H1 (cell line): ENCODE measurements around the gene TRIM10. TPM values are rescaled to one million over a fixed set of nuclear protein-coding genes. Genes with fewer than 3 reads are reported as not detected.

Experiments
- CTCF ChIA-PET: fragments of 300-600 bp; sonication (Branson Sonifier 250); formaldehyde crosslinking; loops from one replicate; lab custom pipeline; 2021; ENCODE audit not compliant: partially characterized antibody; lab: Charles Lee
- POLR2A ChIA-PET: fragments of 300-600 bp; sonication (Branson Sonifier 250); formaldehyde crosslinking; loops from one replicate; lab custom pipeline; 2021; ENCODE audit warnings: inconsistent platforms; ENCODE audit not compliant: partially characterized antibody; lab: Charles Lee
- DNase-seq, 2 experiments: peaks; one replicate each; pipeline versions ENCODE4 v3.0.0 to v3.0.0-alpha.2; 2010 to 2022; ENCODE audit warnings: low spot score in 2 of 2, low read depth in 1 of 2, mixed read lengths in 1 of 2
- FAIRE-seq: peaks from 2 replicates; lab custom pipeline; 2011; peaks lifted over from hg19 to GRCh38; lab: Jason Lieb, UNC
- H2AFZ ChIP-seq: 2 replicates; pipeline ENCODE4 v1.8.1; 2012; ENCODE audit warnings: low read length, inconsistent platforms
- H2AK5ac ChIP-seq: 2 replicates; pipeline ENCODE4 v1.6.1; 2013; ENCODE audit warnings: low read depth, low read length
- H2BK120ac ChIP-seq: replicated peaks from 2 replicates; pipeline ENCODE3; 2013; ENCODE audit warnings: low read depth, low read length, inconsistent platforms
- H2BK12ac ChIP-seq: 2 replicates; pipeline ENCODE4 v1.6.1; 2013; ENCODE audit warnings: low read depth, low read length
- H2BK15ac ChIP-seq: 2 replicates; pipeline ENCODE4 v1.6.1; 2013; ENCODE audit warnings: low read length
- H2BK20ac ChIP-seq: 2 replicates; pipeline ENCODE4 v1.6.1; 2013; ENCODE audit warnings: low read length
- H2BK5ac ChIP-seq: 2 replicates; pipeline ENCODE4 v1.6.1; 2013; ENCODE audit warnings: low read depth, low read length
- H3K14ac ChIP-seq: 2 replicates; pipeline ENCODE4 v1.6.1; 2013; ENCODE audit warnings: inconsistent platforms; ENCODE audit not compliant: insufficient read length
- H3K18ac ChIP-seq: 2 replicates; pipeline ENCODE4 v1.6.1; 2013; ENCODE audit warnings: low read length; ENCODE audit errors: extremely low read depth
- H3K23ac ChIP-seq: 2 replicates; pipeline ENCODE4 v1.6.1; 2013; ENCODE audit warnings: inconsistent platforms; ENCODE audit not compliant: insufficient read length
- H3K23me2 ChIP-seq: 2 replicates; pipeline ENCODE4 v1.6.1; 2013; ENCODE audit warnings: low read depth, low read length
- H3K27ac ChIP-seq: 2 replicates; pipeline ENCODE4 v1.6.1; 2011; ENCODE audit warnings: low read depth, low read length, inconsistent platforms
- H3K27me3 ChIP-seq, 4 experiments: replicated peaks in 1 of 4; 1 replicate in 1 of 4; 2 replicates in 3 of 4; pipeline versions ENCODE4 v1.6.1 to v1.8.1; 2011 to 2013; ENCODE audit warnings: low read length in 3 of 4, mild to moderate bottlenecking in 3 of 4, inconsistent platforms in 2 of 4, mixed read lengths in 2 of 4, moderate library complexity in 1 of 4; ENCODE audit not compliant: control insufficient read depth in 3 of 4, insufficient read depth in 3 of 4; ENCODE audit errors: extremely low read depth in 1 of 4
- H3K36me3 ChIP-seq, 4 experiments: 2 replicates each; pipeline versions ENCODE4 v1.6.1 to v1.8.1; 2011 to 2013; ENCODE audit warnings: mild to moderate bottlenecking in 4 of 4, low read length in 3 of 4, moderate library complexity in 2 of 4, control low read depth in 1 of 4, inconsistent platforms in 1 of 4; ENCODE audit not compliant: insufficient read depth in 4 of 4, control insufficient read depth in 2 of 4
- H3K4ac ChIP-seq: replicated peaks from 2 replicates; pipeline ENCODE3; 2013; ENCODE audit warnings: low read length, low read depth, mixed read lengths, inconsistent platforms; ENCODE audit not compliant: insufficient read length
- H3K4me1 ChIP-seq, 4 experiments: replicated peaks in 1 of 4; 1 replicate in 1 of 4; 2 replicates in 3 of 4; pipeline versions ENCODE4 v1.6.1 to v1.8.1; 2011 to 2013; ENCODE audit warnings: low read length in 3 of 4, inconsistent platforms in 2 of 4, mixed read lengths in 1 of 4; ENCODE audit not compliant: insufficient read depth in 4 of 4, control insufficient read depth in 3 of 4
- H3K4me2 ChIP-seq, 2 experiments: 2 replicates each; pipeline versions ENCODE4 v1.6.1 to v1.8.1; 2011 to 2013; ENCODE audit warnings: low read depth in 2 of 2, low read length in 2 of 2, control low read depth in 1 of 2, inconsistent platforms in 1 of 2, mild to moderate bottlenecking in 1 of 2; ENCODE audit not compliant: insufficient read depth in 1 of 2
- H3K4me3 ChIP-seq, 4 experiments: fragments of 200-600, 300-600 bp in 1 of 4; sonication (generic), shearing (Covaris generic), sonication (Bioruptor Twin) in 1 of 4; 2 replicates each; pipeline versions ENCODE4 v1.5.1 to v1.8.1; 2011 to 2016; ENCODE audit warnings: low read length in 4 of 4, low read depth in 3 of 4, control low read depth in 2 of 4, inconsistent platforms in 2 of 4, mild to moderate bottlenecking in 2 of 4, mixed read lengths in 1 of 4, moderate library complexity in 1 of 4; ENCODE audit not compliant: insufficient read depth in 2 of 4; ENCODE audit errors: extremely low read depth in 1 of 4
- H3K56ac ChIP-seq: replicated peaks from 2 replicates; pipeline ENCODE3; 2013; ENCODE audit warnings: low read depth, mild to moderate bottlenecking, mixed read lengths, low read length, inconsistent platforms; ENCODE audit not compliant: insufficient read length
- H3K79me1 ChIP-seq: 2 replicates; pipeline ENCODE4 v1.6.1; 2013; ENCODE audit warnings: low read depth, low read length, control low read depth
- H3K79me2 ChIP-seq, 2 experiments: 2 replicates each; pipeline versions ENCODE4 v1.6.1 to v1.8.1; 2012 to 2013; ENCODE audit warnings: low read length in 2 of 2, mild to moderate bottlenecking in 2 of 2, inconsistent platforms in 1 of 2; ENCODE audit not compliant: insufficient read depth in 2 of 2, control insufficient read depth in 1 of 2
- H3K9ac ChIP-seq, 4 experiments: replicated peaks in 1 of 4; 1 replicate in 1 of 4; 2 replicates in 3 of 4; pipeline versions ENCODE4 v1.6.1 to v1.8.1; 2011 to 2013; ENCODE audit warnings: low read depth in 3 of 4, low read length in 3 of 4, control low read depth in 2 of 4, mild to moderate bottlenecking in 2 of 4, moderate library complexity in 2 of 4, inconsistent platforms in 1 of 4; ENCODE audit errors: extremely low read depth in 1 of 4
- H3K9me3 ChIP-seq, 2 experiments: 2 replicates each; pipeline versions ENCODE4 v1.6.1 to v1.8.1; 2012 to 2013; ENCODE audit warnings: mild to moderate bottlenecking in 2 of 2, moderate library complexity in 2 of 2, control low read depth in 1 of 2, inconsistent platforms in 1 of 2, low read depth in 1 of 2, low read length in 1 of 2, mixed read lengths in 1 of 2; ENCODE audit not compliant: insufficient read depth in 2 of 2
- H4K20me1 ChIP-seq, 2 experiments: replicated peaks in 1 of 2; 2 replicates each; pipeline versions ENCODE3 to v1.8.1; 2011 to 2013; ENCODE audit warnings: inconsistent platforms in 2 of 2, low read length in 2 of 2, mild to moderate bottlenecking in 1 of 2; ENCODE audit not compliant: insufficient read depth in 2 of 2, control insufficient read depth in 1 of 2
- H4K5ac ChIP-seq: 2 replicates; pipeline ENCODE4 v1.6.1; 2013; ENCODE audit warnings: low read length, low read depth, mixed read lengths, inconsistent platforms; ENCODE audit not compliant: insufficient read length
- H4K8ac ChIP-seq: 2 replicates; pipeline ENCODE4 v1.8.0; 2013; ENCODE audit warnings: mild to moderate bottlenecking, moderate library complexity, low read length, inconsistent platforms; ENCODE audit not compliant: insufficient read depth; ENCODE audit errors: extremely low read depth
- H4K91ac ChIP-seq: replicated peaks from 2 replicates; pipeline ENCODE3; 2013; ENCODE audit warnings: low read length, mixed read lengths, inconsistent platforms; ENCODE audit not compliant: insufficient read length
- CHD1 ChIP-seq: IDR thresholded peaks from 2 replicates; pipeline ENCODE4 v1.6.1; 2012; ENCODE audit warnings: low read depth, low read length, improper control_type of control experiment
- KDM4A ChIP-seq: IDR thresholded peaks from one replicate; pipeline ENCODE4 v1.7.1; 2012; ENCODE audit warnings: low read depth, mild to moderate bottlenecking, moderate library complexity, low read length, inconsistent platforms; ENCODE audit not compliant: severe bottlenecking
- NANOG ChIP-seq: IDR thresholded peaks from 2 replicates; pipeline ENCODE4 v1.6.1; 2011; ENCODE audit warnings: low read length, low read depth, mild to moderate bottlenecking, inconsistent platforms; ENCODE audit not compliant: insufficient read depth, poor library complexity, severe bottlenecking
- WGBS, 2 experiments: shearing (Covaris generic) in 1 of 2; methylation state at CpG; one replicate each; pipeline versions ENCODE4 v1.1.6 to v1.1.7; 2013 to 2015; ENCODE audit warnings: low lambda C conversion rate in 2 of 2, mixed read lengths in 2 of 2, inconsistent platforms in 1 of 2, low coverage in 1 of 2, missing lambda C conversion rate in 1 of 2; ENCODE audit not compliant: insufficient replicate concordance in 2 of 2, insufficient coverage in 1 of 2, insufficient read length in 1 of 2; ENCODE audit errors: extremely low coverage in 1 of 2, missing lambda C conversion rate in 1 of 2; 5-methylcytosine and 5-hydroxymethylcytosine counted together
- polyA plus RNA-seq, 7 experiments: library from polyadenylated mRNA; depleted of rRNA in 3 of 7; stranded (reverse) in 5 of 7; unstranded in 2 of 7; fragments of >200 nt in 5 of 7; fragments of 200-250 nt in 2 of 7; gene quantifications; 1 replicate in 5 of 7; 2 replicates in 1 of 7; 4 replicates in 1 of 7; pipeline versions ENCODE4 v1.2.1 to v1.2.3, GENCODE V29; 2011 to 2013; ENCODE audit warnings: missing spikeins in 2 of 7, mixed read lengths in 2 of 7
- total RNA-seq: library from RNA; stranded (reverse); fragmentation: NEBNext Ultra II Directional; extraction: Animal tissue kit (Norgen Biotek cat#: 25700); gene quantifications from 2 replicates; pipeline ENCODE4 v1.2.1, GENCODE V29; 2021

The TRIM10 gene
- total and polyA plus RNA-seq, 2 of the 8 experiments (the other 6 are each of a cell fraction or from before 2014, with no cell fraction given) = 0.06 TPM; not detected in 1

GRCh38 chr6:30202366-30202765 is 41.4 kb upstream of the TRIM10 start:
- POLR2A ChIA-PET = interaction anchor here (1.0 kb wide), 1 partner anchor 12 kb away, joined by 3 read pairs; no protein-coding TSS in a partner anchor
- Histone ChIP-seq H2AFZ (no peak overlapping the region), H4K20me1 (peaks cover 7 to 16% of the 10 kb centered on the region in 2 experiments), H3K14ac (no peak overlapping the region), H3K23ac (no peak overlapping the region), H3K56ac (no peak overlapping the region), H4K5ac (no peak overlapping the region), H2AK5ac (no peak overlapping the region), H3K4ac (no peak overlapping the region), H2BK120ac (no peak overlapping the region), H3K9me3 (no peaks in the 10 kb centered on the region), H3K23me2 (no peaks in the 10 kb centered on the region), H3K27me3 (no peaks in the 10 kb centered on the region), H3K4me1 (peaks cover 3 to 12% (median 7%) of the 10 kb centered on the region in 4 experiments), H2BK12ac (no peak overlapping the region; the same call in 1 of the 2 replicates), H3K79me1 (peaks cover 4% of the 10 kb centered on the region), H3K4me3 (no peak overlapping the region), H3K9ac (no peak overlapping the region), H3K36me3 (peaks cover 10 to 28% (median 21%) of the 10 kb centered on the region in 4 experiments; a peak in 7 of 8 replicates), H4K91ac (no peak overlapping the region), H2BK20ac (peak overlapping the region; percentile 80; the same call in 1 of the 2 replicates), H2BK15ac (no peak overlapping the region), H3K79me2 (peaks cover 0 to 37% of the 10 kb centered on the region in 2 experiments; a peak in 3 of 4 replicates), H4K8ac (no peak overlapping the region), H2BK5ac (no peak overlapping the region), H3K27ac (no peak overlapping the region), H3K4me2 (peak overlapping the region in 1 of 2 experiments; percentile 35; a peak in 1 of 4 replicates), H3K18ac (no peak overlapping the region)
- WGBS, 2 experiments = 89% methylated on average over 4 of the region's 4 CpGs; no CpG with 5 or more reads in 1 of the 2 experiments
- FAIRE-seq (no peak), DNase-seq (no peak)
- CTCF ChIA-PET = no interaction called here
- TF ChIP-seq CHD1 (no peak), NANOG (no peak), KDM4A (no peak)
